ENCODE measurements around the gene C2CD2.

DNA sequence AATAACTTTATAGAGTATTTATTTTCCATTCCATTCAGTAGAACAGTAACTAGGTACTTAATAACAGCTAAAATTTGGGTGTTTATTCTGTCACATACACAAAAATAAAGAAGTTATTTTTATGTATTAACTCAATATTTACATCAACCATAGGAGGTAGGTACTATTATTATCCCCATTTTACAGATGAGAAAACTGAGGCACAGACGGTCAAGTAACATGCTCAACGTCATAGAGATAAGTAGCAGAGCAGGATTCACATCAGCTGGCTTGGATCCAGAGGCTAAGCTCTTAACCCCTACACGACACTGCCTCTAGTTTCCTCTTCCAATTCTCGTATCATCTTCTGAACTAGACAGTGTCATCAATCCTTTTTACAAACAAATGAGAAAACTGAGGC, 47.1 kb upstream of the C2CD2 start:
- TF ChIP-seq EZH2phosphoT487 (IDR thresholded peaks at IDR 0.05; ENCODE audit: low read depth, severe bottlenecking, unreplicated experiment), result no peak
- TF ChIP-seq, protein P1, sequence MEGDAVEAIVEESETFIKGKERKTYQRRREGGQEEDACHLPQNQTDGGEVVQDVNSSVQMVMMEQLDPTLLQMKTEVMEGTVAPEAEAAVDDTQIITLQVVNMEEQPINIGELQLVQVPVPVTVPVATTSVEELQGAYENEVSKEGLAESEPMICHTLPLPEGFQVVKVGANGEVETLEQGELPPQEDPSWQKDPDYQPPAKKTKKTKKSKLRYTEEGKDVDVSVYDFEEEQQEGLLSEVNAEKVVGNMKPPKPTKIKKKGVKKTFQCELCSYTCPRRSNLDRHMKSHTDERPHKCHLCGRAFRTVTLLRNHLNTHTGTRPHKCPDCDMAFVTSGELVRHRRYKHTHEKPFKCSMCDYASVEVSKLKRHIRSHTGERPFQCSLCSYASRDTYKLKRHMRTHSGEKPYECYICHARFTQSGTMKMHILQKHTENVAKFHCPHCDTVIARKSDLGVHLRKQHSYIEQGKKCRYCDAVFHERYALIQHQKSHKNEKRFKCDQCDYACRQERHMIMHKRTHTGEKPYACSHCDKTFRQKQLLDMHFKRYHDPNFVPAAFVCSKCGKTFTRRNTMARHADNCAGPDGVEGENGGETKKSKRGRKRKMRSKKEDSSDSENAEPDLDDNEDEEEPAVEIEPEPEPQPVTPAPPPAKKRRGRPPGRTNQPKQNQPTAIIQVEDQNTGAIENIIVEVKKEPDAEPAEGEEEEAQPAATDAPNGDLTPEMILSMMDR (IDR thresholded peaks at IDR 0.05; ENCODE audit: poor library complexity), result no peak
- TF ChIP-seq EZH2 (IDR thresholded peaks at IDR 0.05; ENCODE audit: borderline replicate concordance), result no peak
